Pons (tissue), 1 donor: Measurements from ENCODE around the gene PPAT.
A peak's percentile ranks its signal among the peaks of the same experiment; 100 is the strongest.

Source experiments
- DNase-seq: peaks from one replicate; pipeline ENCODE4 v3.0.0-alpha.2; 2016; ENCODE audit warnings: low spot score

Gene PPAT

DNA sequence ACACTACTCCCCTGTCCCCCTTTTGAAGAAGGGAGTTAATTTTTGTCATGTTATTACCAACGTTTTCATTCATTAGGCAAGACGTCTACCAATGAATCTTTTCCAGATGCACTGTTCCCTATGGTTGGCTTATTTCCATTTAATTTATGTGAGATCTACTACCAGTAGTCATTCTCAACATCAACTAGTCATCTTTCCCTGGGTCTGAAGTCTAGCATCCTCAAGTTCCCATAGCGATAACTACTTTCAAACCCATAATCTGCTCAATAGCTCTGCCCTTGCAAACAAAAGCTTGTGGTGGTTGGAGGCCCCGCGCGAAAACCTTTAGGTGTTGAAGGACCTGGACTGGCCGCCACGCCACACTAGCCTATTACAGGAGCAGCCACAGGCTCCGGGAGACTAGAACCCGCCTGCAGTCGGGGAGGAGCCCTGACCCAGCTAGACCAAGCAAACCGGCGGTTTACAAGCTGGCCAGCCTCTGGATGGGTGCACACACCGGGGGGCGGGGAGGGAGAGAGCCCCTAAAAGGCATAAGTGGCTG lies 746 bp downstream of the PPAT start:
- DNase-seq = peak; percentile 22

- no peak for DNase-seq
Measured at GRCh38 chr4:56433280-56433679, 2.1 kb downstream of the PPAT start.

GRCh38 chr4:56430203-56430602 lies 5.2 kb downstream of the PPAT start:
- DNase-seq = no peak

- no peak for DNase-seq
Measured at GRCh38 chr4:56427179-56427578, 8.2 kb downstream of the PPAT start.

- DNase-seq = no peak
Measured at GRCh38 chr4:56426273-56426672, 9.1 kb downstream of the PPAT start.

DNA sequence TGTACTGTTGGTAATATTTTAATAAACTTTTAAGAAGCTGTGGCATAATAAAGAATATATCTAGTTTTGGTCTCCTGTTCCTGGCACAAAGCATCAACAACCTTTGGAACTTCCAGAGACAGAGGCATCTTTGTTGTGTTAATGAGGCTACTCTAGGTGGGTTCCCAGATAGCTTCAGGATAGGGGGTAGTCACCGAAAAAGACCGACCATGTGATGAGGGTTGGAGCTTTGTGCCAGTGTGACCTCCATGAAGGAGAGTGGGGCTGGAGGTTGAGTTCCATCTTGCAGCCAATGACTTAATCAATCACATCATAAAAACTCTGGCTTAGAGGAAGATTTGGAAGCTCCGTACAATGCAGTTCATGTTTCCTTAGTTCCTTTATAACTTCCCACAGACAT lies 9.9 kb downstream of the PPAT start:
- DNase-seq = no peak

DNA sequence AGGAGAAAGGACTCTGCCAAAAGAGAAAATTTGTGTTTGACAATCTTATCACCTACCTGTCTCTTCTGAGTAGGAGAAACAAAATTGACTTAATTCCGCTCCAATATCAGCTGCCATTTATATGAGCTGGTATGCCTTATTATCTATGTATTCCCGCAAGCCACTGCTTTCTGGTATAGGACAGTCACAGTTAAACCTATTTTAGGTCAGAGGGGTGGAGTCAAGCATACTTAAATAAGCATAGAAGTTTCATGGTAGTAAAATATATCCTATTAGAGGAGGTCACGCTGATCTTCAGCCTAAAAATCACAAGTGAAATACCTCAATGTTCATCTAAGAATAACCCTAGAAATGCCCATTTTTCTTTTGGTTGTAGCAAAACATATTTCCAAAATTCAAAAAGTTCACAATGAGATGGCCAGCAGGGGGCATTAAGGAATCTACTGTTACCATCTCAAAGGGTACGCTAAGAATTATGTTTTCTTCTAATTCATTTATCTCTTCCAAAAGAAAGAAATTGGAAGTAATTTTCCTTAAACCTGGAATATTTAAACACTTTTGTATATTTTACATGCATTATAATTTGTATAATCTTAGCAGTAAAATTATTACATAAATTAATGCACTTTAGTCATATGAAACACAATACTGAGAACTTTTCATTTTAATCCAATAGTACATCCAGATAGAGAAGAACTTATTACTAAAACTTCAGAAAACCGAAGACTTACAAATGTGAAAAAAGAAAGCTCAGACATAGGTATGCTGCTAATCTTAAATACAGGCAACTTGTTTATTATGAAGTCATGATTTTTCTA lies 10.5 kb downstream of the PPAT start:
- peak; percentile 54 for DNase-seq

- no peak for DNase-seq
Measured at GRCh38 chr4:56424176-56424575, 11.2 kb downstream of the PPAT start.

DNA sequence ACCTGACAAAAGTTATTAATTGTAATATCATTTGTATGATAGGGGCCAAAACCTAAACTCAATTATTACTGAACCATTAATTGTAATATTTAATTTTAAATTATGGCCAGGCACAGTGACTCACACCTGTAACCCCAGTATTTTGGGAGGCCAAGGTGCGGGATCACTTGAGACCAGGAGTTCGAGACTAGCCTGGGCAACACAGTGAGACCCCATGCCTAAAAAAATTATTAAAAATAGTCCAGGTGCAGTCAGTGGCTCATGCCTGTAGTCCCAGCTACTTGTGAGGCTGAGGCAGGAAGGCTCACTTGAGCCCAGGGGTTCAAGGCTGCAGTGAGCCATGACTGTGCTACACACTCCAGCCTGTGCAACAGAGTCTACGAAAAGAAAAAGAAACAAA lies 18.0 kb downstream of the PPAT start:
- DNase-seq = no peak

GRCh38 chr4:56416349-56416748 lies 19.1 kb downstream of the PPAT start:
- DNase-seq = no peak

DNA sequence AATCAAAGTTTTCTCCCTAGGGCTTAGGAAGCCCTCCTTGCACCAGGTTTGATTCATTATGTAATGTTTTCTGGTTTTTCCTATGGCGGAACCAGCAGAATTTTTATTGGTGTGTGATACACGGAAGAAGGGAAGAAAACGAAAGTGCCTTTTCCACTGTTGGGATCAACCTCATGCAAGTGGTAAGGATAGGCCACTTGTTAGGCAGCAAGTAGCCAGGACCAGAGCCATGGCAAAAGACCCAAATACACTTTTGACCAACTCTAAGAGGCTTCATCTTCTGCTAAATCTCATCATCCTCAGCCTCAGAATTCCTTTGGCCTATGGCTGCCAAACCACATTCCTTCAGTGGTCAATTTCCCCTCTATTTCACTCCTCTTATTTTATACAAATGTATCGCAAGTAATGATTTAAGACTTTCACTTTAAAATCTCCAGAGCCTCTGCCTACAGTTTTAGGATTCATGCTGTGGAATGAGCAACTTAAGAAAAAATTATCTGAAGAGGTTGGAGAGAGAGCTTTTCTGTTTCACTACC lies 21.2 kb downstream of the PPAT start:
- no peak for DNase-seq

DNA sequence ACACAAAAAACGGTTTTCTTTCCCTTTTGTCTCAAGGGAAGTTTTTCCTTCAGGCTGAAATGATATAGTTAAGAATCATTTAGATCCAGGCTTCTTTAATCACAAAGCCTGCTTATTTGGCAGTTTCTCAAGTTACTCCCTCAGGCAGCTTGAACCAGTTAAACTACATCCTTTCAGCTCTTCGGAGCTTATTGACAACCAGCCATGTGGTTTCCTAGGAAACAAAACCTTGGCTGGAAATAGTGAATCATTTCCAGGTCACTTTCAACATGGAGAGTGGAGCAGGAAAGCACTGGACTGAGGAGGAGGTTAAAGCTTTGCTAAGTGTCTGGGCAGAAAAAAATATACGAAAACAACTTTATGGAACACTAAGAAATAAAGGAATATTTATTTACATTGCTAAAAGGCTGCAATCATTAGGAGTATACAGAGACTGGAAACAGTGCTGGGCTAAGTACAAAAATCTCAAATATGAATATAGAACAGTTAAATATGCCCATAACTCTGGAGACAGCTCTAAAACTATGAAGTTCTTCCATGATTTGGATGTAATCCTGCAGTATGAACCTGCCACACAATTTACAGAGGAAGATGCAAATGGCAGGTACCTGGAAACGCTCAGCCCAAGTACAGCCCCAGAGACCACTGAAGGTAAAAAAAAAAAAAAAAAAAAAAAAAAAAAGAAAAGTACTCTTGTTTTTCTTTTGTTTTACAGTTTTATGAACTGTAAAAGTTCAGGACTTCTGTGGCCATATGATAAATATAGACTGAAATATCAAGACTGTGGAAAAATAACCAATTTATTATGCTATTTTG lies 25.0 kb downstream of the PPAT start:
- peak; percentile 87 for DNase-seq

- DNase-seq = no peak
Measured at GRCh38 chr4:56409511-56410090, 25.8 kb downstream of the PPAT start.

GRCh38 chr4:56408978-56409377 lies 26.4 kb downstream of the PPAT start:
- DNase-seq = no peak

- no peak for DNase-seq
Measured at GRCh38 chr4:56406151-56406550, 29.3 kb downstream of the PPAT start.

GRCh38 chr4:56405016-56405415 lies 30.4 kb downstream of the PPAT start:
- DNase-seq = no peak

DNA sequence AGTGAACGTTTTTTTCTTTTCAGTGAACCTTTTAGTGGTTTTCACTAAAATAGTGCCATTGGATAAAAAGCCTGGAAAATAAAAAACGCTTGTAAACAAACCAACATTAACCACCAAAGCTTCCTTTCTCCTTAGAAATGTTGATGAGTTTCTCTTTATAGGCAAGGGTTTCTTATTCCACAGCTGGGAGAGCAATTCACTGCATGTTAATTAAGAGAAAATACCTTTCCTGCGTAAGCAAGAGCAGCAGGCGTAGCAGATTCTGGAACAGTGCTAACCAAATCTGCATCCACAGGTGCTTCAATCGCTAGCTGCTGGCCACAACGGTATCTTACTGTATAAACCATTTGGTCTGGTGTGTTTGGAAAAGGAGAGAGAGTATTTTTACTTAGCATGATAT lies 34.9 kb downstream of the PPAT start:
- DNase-seq = no peak

- DNase-seq = no peak
Measured at GRCh38 chr4:56391270-56391669, 44.1 kb downstream of the PPAT start.

GRCh38 chr4:56389558-56389957 lies 45.9 kb downstream of the PPAT start:
- no peak for DNase-seq

DNA sequence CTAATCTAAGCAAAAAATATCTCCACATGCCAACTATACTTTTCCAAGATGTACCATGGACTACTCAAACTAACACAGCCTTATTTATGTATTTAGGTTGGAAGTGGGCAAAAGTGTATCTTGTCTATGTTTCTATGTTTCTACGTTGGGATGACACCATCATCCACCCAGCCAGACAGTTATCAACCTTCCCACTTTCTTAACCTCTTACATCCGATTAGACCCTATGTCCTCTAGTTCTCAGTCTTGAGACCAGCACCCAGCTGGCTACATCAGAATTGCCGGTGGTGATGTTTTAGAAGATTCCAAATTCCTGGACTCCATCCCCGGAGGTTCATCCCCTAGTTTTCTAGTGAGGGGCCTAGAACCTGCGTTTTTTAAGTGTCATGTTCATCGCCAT lies 47.1 kb downstream of the PPAT start:
- DNase-seq = no peak

DNA sequence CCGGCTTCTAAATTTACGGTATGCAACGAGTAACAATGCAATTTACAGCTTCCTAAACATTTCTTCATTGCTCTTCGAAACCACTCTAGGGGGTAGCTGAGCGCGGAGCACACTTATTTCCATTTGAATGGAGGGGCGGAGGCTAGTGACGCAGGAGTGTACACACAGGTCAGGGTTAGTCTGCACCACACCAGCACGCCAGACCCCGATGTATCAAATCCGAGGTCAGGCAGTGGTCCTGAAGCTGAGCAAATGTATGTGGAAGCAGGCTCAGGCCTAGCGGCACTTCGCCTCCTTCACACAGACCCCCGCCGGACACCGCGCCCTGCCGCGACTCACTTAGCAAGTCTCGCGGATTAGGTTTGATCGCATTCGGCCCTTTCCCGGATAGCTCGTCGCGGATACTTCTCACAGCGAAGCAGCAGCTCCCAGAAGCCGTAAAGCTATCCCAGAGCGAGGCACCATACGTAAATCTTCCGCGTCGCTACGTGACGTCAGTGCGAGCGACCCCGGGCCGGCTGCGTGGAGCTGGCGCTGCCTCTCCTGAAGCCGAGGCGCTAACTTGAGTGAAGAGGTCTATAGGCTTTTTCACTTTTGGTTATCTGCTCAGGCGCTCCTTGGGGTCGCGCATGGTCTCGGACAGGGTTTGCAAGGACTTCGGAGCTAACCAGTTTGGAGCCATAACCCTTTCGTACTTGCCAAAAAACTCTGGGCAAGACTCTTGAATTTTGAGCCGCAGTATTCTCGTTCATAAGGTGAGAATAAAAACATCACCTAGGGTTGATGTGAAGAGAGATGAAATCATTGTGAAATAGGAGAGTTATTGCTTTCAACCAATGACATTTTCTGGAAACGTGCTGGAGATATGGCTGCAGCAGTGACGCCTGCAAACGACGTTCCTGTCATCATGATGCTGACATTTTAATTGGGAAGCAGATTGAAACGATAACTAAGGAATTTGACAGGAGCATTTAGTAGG lies 48.1 kb downstream of the PPAT start, which contains the start of gene AASDH:
AASDH (minus strand) TSS at position 469 of the 979 bp plus-strand sequence. CDS start 3,192 bp downstream, outside the sequence.
- peak; percentile 91 for DNase-seq
